CD4-positive, alpha-beta T cell (primary cell): Measurements from ENCODE around the gene KMT2B. TPM values are rescaled to one million over a fixed set of nuclear protein-coding genes. Genes with fewer than 3 reads are reported as not detected.

Experiments used
- ATAC-seq: fragments of 200-7000 bp; cut with Tn5 transposase; one replicate; pipeline ENCODE4 v1.10.0; 2022; ENCODE audit warnings: mild to moderate bottlenecking; ENCODE audit not compliant: poor library complexity
- CTCF ChIA-PET: fragments of 350-600 bp; sonication (Branson Sonifier 250); formaldehyde crosslinking; loops from one replicate; lab custom pipeline; 2021; ENCODE audit warnings: antibody characterized with exemption, inconsistent platforms; lab: Charles Lee
- POLR2A ChIA-PET: fragments of 350-600 bp; sonication (Branson Sonifier 250); formaldehyde crosslinking; loops from one replicate; lab custom pipeline; 2021; ENCODE audit warnings: antibody characterized with exemption, inconsistent platforms; lab: Charles Lee
- DNase-seq, 14 experiments: peaks; one replicate each; pipeline ENCODE4 v3.0.0-alpha.2; 2013 to 2020; ENCODE audit warnings: mixed read lengths in 2 of 14
- H3K27ac ChIP-seq, 2 donors: one replicate each; pipeline versions ENCODE4 v1.5.1 to v1.7.0; 2013; ENCODE audit warnings: low read length in 2 of 2, low read depth in 1 of 2, mild to moderate bottlenecking in 1 of 2
- H3K27me3 ChIP-seq, 2 experiments: 1 replicate in 1 of 2; 2 replicates in 1 of 2; pipeline versions ENCODE4 v1.6.1 to v1.7.0; 2013; ENCODE audit warnings: low read length in 2 of 2, control low read depth in 1 of 2, mild to moderate bottlenecking in 1 of 2, moderate library complexity in 1 of 2; ENCODE audit not compliant: insufficient read depth in 2 of 2, control insufficient read depth in 1 of 2
- H3K36me3 ChIP-seq: one replicate; pipeline ENCODE4 v1.6.1; 2013; ENCODE audit warnings: low read length, control low read depth; ENCODE audit not compliant: insufficient read depth
- H3K4me1 ChIP-seq: one replicate; pipeline ENCODE4 v1.6.1; 2013; ENCODE audit warnings: low read length, control low read depth; ENCODE audit not compliant: insufficient read depth
- H3K4me3 ChIP-seq: one replicate; pipeline ENCODE4 v1.5.1; 2013; ENCODE audit warnings: mild to moderate bottlenecking, low read length, moderate library complexity
- H3K9me3 ChIP-seq, 2 experiments: 1 replicate in 1 of 2; 2 replicates in 1 of 2; pipeline versions ENCODE4 v1.6.1 to v1.7.0; 2013; ENCODE audit warnings: low read length in 2 of 2, mild to moderate bottlenecking in 2 of 2, control low read depth in 1 of 2, moderate library complexity in 1 of 2; ENCODE audit not compliant: control insufficient read depth in 1 of 2, insufficient read depth in 1 of 2
- H3K27ac Mint-ChIP-seq: one replicate; pipeline ENCODE4 v1.8.0; 2020; ENCODE audit warnings: mixed read lengths
- H3K27me3 Mint-ChIP-seq: one replicate; pipeline ENCODE4 v1.8.0; 2021; ENCODE audit warnings: mixed read lengths
- H3K36me3 Mint-ChIP-seq: one replicate; pipeline ENCODE4 v1.8.0; 2021; ENCODE audit warnings: low read depth, mixed read lengths
- H3K4me1 Mint-ChIP-seq: one replicate; pipeline ENCODE4 v1.8.0; 2021; ENCODE audit warnings: low read depth, mixed read lengths
- H3K4me3 Mint-ChIP-seq: one replicate; pipeline ENCODE4 v1.8.0; 2020; ENCODE audit warnings: mild to moderate bottlenecking, mixed read lengths
- H3K9me3 Mint-ChIP-seq: one replicate; pipeline ENCODE4 v1.8.0; 2020; ENCODE audit warnings: mixed read lengths
- intact Hi-C, 2 experiments: fragments of 100-400 bp; cut with DNase I in 1 of 2; cut with micrococcal nuclease in 1 of 2; formaldehyde crosslinking; loops; one replicate each; pipeline versions ENCODE4 v1.15.1 to v1.9.0; 2023 to 2025; cut with DNase I, micrococcal nuclease
- total RNA-seq, 174 experiments: library from RNA in 2 of 174; stranded (reverse) in 2 of 174; gene quantifications; one replicate each; pipeline ENCODE4 v1.2.3 and lab custom pipeline; 2021 to 2026
- TF ChIP-seq, protein P1 (sequence below): fragments of 200-600 bp; IDR thresholded peaks from one replicate; pipeline ENCODE4 v1.8.0; 2022; ENCODE audit warnings: antibody characterized with exemption, mild to moderate bottlenecking

KMT2B gene
- total RNA-seq, 2 experiments from 2014 or later, result 59.4 to 59.7 TPM

DNA sequence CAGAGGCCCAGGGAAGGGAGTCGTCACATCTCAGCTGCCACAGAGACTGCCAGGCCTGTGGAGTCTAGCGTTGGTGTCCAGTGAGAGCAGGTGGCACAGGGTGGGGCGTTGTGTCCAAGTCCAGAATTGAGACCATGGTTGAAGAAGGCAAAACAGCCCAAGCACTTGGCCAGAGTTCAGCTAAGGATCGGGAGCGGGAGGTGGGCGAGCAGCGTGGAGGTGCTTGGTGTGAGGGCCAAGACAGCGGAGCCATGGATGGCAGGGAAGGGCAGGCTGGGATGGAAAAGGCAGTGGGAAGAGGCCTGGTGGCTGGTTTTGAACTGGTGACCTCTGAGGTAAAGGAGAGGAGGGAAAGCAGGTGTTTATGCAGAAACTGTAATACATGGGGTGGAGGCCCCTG, 16.5 kb downstream of the KMT2B start:
- peaks cover 90% of the 10 kb centered on the region for H3K36me3 ChIP-seq
- H3K4me3 ChIP-seq, result no peak overlapping the region
- Mint-ChIP-seq H3K9me3 (no peaks in the 10 kb centered on the region), H3K27ac (peak overlapping the region; percentile 69), H3K36me3 (peaks cover 77% of the 10 kb centered on the region), H3K4me1 (peaks cover 29% of the 10 kb centered on the region), H3K27me3 (no peaks in the 10 kb centered on the region), H3K4me3 (no peak overlapping the region)
- TF ChIP-seq, protein P1, sequence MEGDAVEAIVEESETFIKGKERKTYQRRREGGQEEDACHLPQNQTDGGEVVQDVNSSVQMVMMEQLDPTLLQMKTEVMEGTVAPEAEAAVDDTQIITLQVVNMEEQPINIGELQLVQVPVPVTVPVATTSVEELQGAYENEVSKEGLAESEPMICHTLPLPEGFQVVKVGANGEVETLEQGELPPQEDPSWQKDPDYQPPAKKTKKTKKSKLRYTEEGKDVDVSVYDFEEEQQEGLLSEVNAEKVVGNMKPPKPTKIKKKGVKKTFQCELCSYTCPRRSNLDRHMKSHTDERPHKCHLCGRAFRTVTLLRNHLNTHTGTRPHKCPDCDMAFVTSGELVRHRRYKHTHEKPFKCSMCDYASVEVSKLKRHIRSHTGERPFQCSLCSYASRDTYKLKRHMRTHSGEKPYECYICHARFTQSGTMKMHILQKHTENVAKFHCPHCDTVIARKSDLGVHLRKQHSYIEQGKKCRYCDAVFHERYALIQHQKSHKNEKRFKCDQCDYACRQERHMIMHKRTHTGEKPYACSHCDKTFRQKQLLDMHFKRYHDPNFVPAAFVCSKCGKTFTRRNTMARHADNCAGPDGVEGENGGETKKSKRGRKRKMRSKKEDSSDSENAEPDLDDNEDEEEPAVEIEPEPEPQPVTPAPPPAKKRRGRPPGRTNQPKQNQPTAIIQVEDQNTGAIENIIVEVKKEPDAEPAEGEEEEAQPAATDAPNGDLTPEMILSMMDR, result no peak
- no peaks in the 10 kb centered on the region for H3K27me3 ChIP-seq
- peaks cover 15% of the 10 kb centered on the region for H3K4me1 ChIP-seq
- POLR2A ChIA-PET, result interaction anchor here (1.2 to 2.1 kb wide), 2 partner anchors 10 to 13 kb away, joined by 4 to 7 read pairs; no protein-coding TSS in a partner anchor
- DNase-seq (no peak), ATAC-seq (no peak)
- CTCF ChIA-PET, result no interaction called here
- intact Hi-C loops, result no loop called here
- H3K27ac ChIP-seq, result no peak overlapping the region
- H3K9me3 ChIP-seq, result no peaks in the 10 kb centered on the region

DNA sequence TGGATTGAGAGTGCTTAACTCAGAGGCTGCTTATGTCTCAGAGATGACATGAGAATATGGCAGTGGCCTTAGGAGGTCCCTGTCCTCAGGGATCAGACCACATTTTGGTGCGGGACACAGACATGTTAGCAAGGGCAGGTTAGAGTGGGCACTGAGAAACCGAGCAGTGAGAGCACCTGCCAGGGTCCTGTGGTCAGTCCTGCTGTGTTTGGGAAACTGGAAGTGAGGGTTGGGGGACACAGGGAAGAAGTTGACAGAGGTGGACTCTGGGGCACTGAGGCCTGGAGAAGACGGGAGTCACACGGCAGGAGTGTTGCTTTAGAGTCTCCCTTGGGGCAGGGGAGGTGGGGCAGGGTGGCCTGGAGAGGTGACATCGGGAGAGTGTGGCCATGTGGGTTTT, 17.1 kb downstream of the KMT2B start:
- peaks cover 21% of the 10 kb centered on the region for H3K4me1 ChIP-seq
- Mint-ChIP-seq H3K27me3 (no peaks in the 10 kb centered on the region), H3K36me3 (peaks cover 71% of the 10 kb centered on the region), H3K27ac (peak overlapping the region; percentile 69), H3K9me3 (no peaks in the 10 kb centered on the region), H3K4me3 (peak overlapping the region; percentile 20), H3K4me1 (peaks cover 29% of the 10 kb centered on the region)
- no peak for ATAC-seq
- CTCF ChIA-PET, result no interaction called here
- H3K9me3 ChIP-seq, result no peaks in the 10 kb centered on the region
- H3K27me3 ChIP-seq, result no peaks in the 10 kb centered on the region
- POLR2A ChIA-PET, result interaction anchor here (1.2 to 2.1 kb wide), 2 partner anchors 9 to 13 kb away, joined by 4 to 7 read pairs; no protein-coding TSS in a partner anchor
- TF ChIP-seq, protein P1, result no peak
- no peak overlapping the region for H3K4me3 ChIP-seq
- H3K36me3 ChIP-seq, result peaks cover 84% of the 10 kb centered on the region
- no peak for DNase-seq
- intact Hi-C loops, result no loop called here
- H3K27ac ChIP-seq, result no peak overlapping the region

DNA sequence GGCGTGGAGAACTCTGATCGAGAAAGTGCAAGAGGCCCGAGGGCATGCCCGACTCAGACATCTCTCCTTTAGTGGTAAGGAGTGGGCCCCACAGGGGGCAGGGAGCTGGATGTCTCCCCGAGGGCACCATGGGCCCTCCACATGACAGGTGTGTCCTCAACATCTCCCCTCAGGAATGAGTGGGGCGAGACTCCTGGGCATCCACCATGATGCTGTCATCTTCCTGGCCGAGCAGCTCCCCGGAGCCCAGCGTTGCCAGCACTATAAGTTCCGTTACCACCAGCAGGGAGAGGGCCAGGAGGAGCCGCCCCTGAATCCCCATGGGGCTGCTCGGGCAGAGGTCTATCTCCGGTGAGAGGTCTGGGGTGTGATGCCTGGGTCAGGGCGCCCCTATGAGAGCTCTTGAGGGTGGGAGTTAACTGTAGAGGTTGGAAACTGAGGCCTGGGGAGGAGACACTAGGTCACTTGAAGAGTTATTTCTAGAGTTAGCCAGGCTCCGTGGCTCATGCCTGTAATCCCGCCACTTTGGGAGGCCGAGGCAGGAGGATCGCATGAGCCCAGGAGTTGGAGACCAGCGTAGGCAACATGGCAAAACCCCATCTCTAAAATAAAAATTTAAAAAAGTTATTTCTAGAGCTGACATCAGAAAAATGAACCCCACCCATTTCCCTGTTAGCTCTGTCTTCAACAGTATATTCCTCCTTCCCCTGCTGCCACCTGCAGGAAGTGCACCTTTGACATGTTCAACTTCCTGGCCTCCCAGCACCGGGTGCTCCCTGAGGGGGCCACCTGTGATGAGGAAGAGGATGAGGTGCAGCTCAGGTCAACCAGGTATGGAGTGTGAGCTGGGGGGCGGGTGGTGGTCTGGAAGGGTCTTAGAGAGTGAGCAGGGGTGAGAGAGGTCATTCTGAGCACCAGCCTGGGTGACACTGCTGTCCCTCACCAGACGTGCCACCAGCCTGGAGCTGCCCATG, 19.4 kb downstream of the KMT2B start:
- ChIA-PET CTCF (interaction anchor here (1.2 kb wide), 1 partner anchor 36 kb away, joined by 4 read pairs; no protein-coding TSS in a partner anchor), POLR2A (interaction anchor here (0.7 to 2.3 kb wide), 4 partner anchors 11 to 97 kb away, joined by 3 to 12 read pairs (median 6); partner anchors contain the start of genes KMT2B and LIN37)
- H3K27ac Mint-ChIP-seq, result peak overlapping the region; percentile 83
- H3K9me3 Mint-ChIP-seq, result no peaks in the 10 kb centered on the region
- peaks cover 41% of the 10 kb centered on the region for H3K4me1 Mint-ChIP-seq
- ATAC-seq (no peak), DNase-seq (peak in 5 of 14 experiments; percentile 19 to 60 (median 42))
- TF ChIP-seq, protein P1, result no peak
- Histone ChIP-seq H3K36me3 (peaks cover 61% of the 10 kb centered on the region), H3K27me3 (no peaks in the 10 kb centered on the region), H3K4me1 (peaks cover 41% of the 10 kb centered on the region), H3K27ac (no peak overlapping the region), H3K4me3 (no peak overlapping the region), H3K9me3 (no peaks in the 10 kb centered on the region)
- no peaks in the 10 kb centered on the region for H3K27me3 Mint-ChIP-seq
- peaks cover 61% of the 10 kb centered on the region for H3K36me3 Mint-ChIP-seq
- intact Hi-C loops, result no loop called here
- H3K4me3 Mint-ChIP-seq, result peak overlapping the region; percentile 88
